Mesodermal cell (in vitro differentiated cells): Measurements from ENCODE around the gene ARPC5L.

ENCODE experiments used
- H3K27ac ChIP-seq: 2 replicates; pipeline ENCODE4 v1.7.0; 2013; ENCODE audit warnings: mild to moderate bottlenecking, low read depth, low read length, moderate library complexity; ENCODE audit not compliant: severe bottlenecking
- H3K36me3 ChIP-seq: 2 replicates; pipeline ENCODE4 v1.7.1; 2013; ENCODE audit warnings: mild to moderate bottlenecking, low read length, moderate library complexity; ENCODE audit not compliant: control insufficient read depth, insufficient read depth
- H3K4me1 ChIP-seq: one replicate; pipeline ENCODE4 v1.7.1; 2013; ENCODE audit warnings: mild to moderate bottlenecking, low read length; ENCODE audit not compliant: insufficient read depth, control insufficient read depth, poor library complexity, severe bottlenecking
- H3K4me3 ChIP-seq: 2 replicates; pipeline ENCODE4 v1.7.0; 2013; ENCODE audit warnings: low read length, control low read depth, mild to moderate bottlenecking; ENCODE audit not compliant: insufficient read depth, poor library complexity, severe bottlenecking; ENCODE audit errors: extremely low read depth
- H3K9me3 ChIP-seq: 2 replicates; pipeline ENCODE4 v1.7.1; 2013; ENCODE audit warnings: mild to moderate bottlenecking, low read length, moderate library complexity; ENCODE audit not compliant: control insufficient read depth
- WGBS, 2 experiments: methylation state at CpG; one replicate each; pipeline ENCODE4 v1.1.5; 2013; ENCODE audit warnings: missing lambda C conversion rate in 2 of 2; ENCODE audit not compliant: insufficient coverage in 2 of 2; 5-methylcytosine and 5-hydroxymethylcytosine counted together

The ARPC5L gene

GRCh38 chr9:124882231-124882630, 20.3 kb downstream of the ARPC5L start:
- H3K9me3 ChIP-seq, result no peaks in the 10 kb centered on the region
- no peak overlapping the region for H3K4me3 ChIP-seq
- H3K36me3 ChIP-seq, result peaks cover 41% of the 10 kb centered on the region
- H3K27ac ChIP-seq, result no peak overlapping the region
- H3K4me1 ChIP-seq, result no peaks in the 10 kb centered on the region
- WGBS, 2 experiments, result 72 to 76% methylated on average over 13 of the region's 13 CpGs

DNA sequence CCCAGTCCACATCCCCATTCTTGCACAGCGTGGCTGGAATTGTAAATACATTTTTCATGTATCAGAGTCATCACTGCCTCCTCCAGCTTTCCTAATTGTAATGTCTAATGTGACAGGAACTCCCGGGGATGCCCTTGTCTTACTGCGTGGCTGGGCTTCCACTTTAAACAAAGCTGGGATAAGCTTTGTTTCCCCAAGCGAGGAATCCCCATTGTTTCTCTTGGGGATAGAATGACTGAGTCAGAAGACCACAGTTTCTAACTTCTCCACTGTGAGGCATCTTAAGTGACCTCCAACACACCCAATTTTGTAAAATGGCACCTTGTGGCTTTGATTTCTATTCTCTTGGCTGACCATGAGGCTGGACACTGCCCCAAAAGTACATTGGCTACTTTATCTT, 22.4 kb downstream of the ARPC5L start:
- Histone ChIP-seq H3K27ac (no peak overlapping the region), H3K9me3 (no peaks in the 10 kb centered on the region), H3K36me3 (peaks cover 35% of the 10 kb centered on the region), H3K4me1 (no peaks in the 10 kb centered on the region), H3K4me3 (no peak overlapping the region)
- WGBS, 2 experiments, result 67 to 76% methylated on average over 2 to 4 of the region's 4 CpGs

DNA sequence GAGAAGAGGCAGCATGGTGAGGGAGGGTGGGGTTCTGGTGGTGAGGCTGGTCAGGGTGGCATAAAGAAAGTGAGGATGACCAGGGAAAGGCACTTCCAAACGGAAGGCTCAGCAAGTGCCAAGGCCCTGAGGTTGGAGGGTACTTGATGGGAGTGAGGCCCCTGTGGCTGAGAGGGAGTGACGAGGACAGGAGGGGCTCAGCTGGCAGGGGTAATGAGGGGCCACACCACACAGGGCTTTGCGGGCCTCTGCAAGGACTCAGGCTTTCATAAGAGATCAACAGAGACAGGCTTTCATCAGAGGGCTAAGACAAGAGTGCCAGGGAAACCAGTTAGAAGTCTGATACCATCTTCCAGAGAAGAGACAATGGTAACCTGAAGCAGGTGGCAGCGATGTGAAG, 23.6 kb downstream of the ARPC5L start:
- H3K9me3 ChIP-seq, result no peaks in the 10 kb centered on the region
- H3K36me3 ChIP-seq, result peaks cover 35% of the 10 kb centered on the region
- H3K4me3 ChIP-seq, result no peak overlapping the region
- H3K4me1 ChIP-seq, result no peaks in the 10 kb centered on the region
- H3K27ac ChIP-seq, result no peak overlapping the region
- WGBS, 2 experiments, result 92 to 100% methylated on average over 4 of the region's 4 CpGs

DNA sequence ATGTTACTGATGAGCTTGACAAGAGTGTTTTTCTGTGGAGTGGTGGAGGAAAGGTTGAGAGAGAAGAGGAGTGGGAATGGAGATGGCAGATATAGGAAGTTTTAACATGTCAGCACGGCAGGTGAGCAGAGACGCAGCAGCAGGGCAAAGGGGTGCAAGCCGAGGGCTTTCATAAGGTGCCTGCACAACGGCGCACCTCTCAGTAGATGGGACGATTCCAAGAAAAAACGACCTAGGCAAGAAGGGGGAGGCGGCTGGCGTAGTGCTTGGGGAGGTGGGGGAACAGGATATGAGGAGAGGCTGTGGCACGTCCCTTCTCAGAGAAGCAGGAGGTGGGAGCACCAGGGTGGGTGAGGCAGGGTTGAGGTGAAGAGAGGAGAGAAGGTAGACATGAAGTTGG, 24.5 kb downstream of the ARPC5L start:
- no peak overlapping the region for H3K4me3 ChIP-seq
- peaks cover 29% of the 10 kb centered on the region for H3K36me3 ChIP-seq
- H3K27ac ChIP-seq, result no peak overlapping the region
- no peaks in the 10 kb centered on the region for H3K9me3 ChIP-seq
- 88 to 91% methylated on average over 9 to 10 of the region's 10 CpGs for WGBS, 2 experiments
- H3K4me1 ChIP-seq, result no peaks in the 10 kb centered on the region

GRCh38 chr9:124886866-124887492, 25.0 kb downstream of the ARPC5L start:
- Histone ChIP-seq H3K4me1 (no peaks in the 10 kb centered on the region), H3K36me3 (peaks cover 29% of the 10 kb centered on the region), H3K4me3 (no peak overlapping the region), H3K27ac (no peak overlapping the region), H3K9me3 (no peaks in the 10 kb centered on the region)
- WGBS, 2 experiments, result 92 to 95% methylated on average over 15 of the region's 17 CpGs

- Histone ChIP-seq H3K4me1 (no peaks in the 10 kb centered on the region), H3K4me3 (no peak overlapping the region), H3K36me3 (peaks cover 35% of the 10 kb centered on the region), H3K9me3 (no peaks in the 10 kb centered on the region), H3K27ac (no peak overlapping the region)
- 89 to 100% methylated on average over 4 of the region's 5 CpGs for WGBS, 2 experiments
Measured at GRCh38 chr9:124887832-124888231, 25.9 kb downstream of the ARPC5L start.

GRCh38 chr9:124889006-124889405, 27.1 kb downstream of the ARPC5L start:
- WGBS, 2 experiments, result 95 to 98% methylated on average over 12 to 13 of the region's 13 CpGs
- H3K4me3 ChIP-seq, result no peak overlapping the region
- no peaks in the 10 kb centered on the region for H3K9me3 ChIP-seq
- H3K36me3 ChIP-seq, result peaks cover 42% of the 10 kb centered on the region
- H3K27ac ChIP-seq, result no peak overlapping the region
- H3K4me1 ChIP-seq, result no peaks in the 10 kb centered on the region

GRCh38 chr9:124890179-124890578, 28.2 kb downstream of the ARPC5L start:
- H3K9me3 ChIP-seq, result no peaks in the 10 kb centered on the region
- peaks cover 44% of the 10 kb centered on the region for H3K36me3 ChIP-seq
- 99% methylated on average over 7 of the region's 7 CpGs for WGBS, 2 experiments
- H3K4me1 ChIP-seq, result no peaks in the 10 kb centered on the region
- no peak overlapping the region for H3K4me3 ChIP-seq
- H3K27ac ChIP-seq, result no peak overlapping the region

DNA sequence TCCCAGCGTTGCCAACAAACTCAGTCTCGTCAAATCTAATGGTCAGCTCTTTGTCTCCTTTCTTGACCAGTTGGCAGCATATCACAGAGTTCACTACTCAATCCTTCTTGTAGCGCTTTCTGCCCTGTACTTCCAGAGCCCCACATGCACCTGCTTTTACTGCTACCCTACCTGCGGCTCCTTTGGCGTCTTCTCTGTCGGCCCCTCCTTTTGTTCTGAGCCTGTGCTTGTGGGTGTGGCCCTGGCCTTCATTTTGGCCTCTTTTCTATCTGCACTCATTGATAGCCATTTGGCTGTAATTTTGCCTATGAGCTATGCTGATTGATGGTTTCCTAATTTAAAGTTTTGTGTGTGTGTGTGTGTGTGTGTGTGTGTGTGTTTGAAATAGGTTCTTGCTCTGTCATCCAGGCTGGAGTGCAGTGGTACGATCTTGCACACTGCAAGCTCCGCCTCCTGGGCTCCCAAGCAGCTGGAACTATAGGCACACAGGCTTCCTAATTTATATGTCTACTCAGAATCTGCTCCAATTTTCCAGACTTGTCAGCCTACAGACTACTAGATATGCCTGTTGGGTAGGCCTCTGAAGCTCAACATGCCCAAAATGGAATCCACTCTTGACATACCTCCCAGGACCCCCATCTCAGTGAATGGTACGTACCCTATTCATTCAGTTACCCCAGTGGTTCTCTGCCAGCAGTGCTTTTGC, 32.3 kb downstream of the ARPC5L start:
- WGBS, 2 experiments, result 88 to 93% methylated on average over 7 to 9 of the region's 9 CpGs
- Histone ChIP-seq H3K9me3 (no peaks in the 10 kb centered on the region), H3K4me3 (no peak overlapping the region), H3K27ac (no peak overlapping the region), H3K4me1 (no peaks in the 10 kb centered on the region), H3K36me3 (peaks cover 34% of the 10 kb centered on the region)

DNA sequence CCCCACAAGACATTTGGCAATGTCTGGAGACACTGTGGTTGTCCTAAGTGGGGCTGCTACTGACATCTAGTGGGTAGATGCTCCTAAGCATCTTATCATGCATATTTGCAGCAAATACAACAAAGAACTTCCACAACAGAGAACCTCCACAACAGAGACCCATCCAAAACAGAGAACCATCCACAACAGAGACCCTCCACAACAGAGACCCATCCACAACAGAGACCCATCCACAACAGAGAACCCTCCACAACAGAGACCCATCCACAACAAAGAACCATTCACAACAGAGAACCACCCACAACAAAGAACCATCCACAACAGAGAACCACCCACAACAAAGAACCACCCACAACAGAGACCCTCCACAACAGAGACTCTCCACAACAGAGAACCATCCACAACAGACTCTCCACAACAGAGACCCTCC, 32.8 kb downstream of the ARPC5L start:
- no peaks in the 10 kb centered on the region for H3K4me1 ChIP-seq
- H3K36me3 ChIP-seq, result peaks cover 29% of the 10 kb centered on the region
- H3K9me3 ChIP-seq, result no peaks in the 10 kb centered on the region
- no peak overlapping the region for H3K4me3 ChIP-seq
- peak overlapping the region; percentile 29 for H3K27ac ChIP-seq
